Measurements from ENCODE around the gene RAP1GAP2. TPM values are rescaled to one million over a fixed set of nuclear protein-coding genes. Genes with fewer than 3 reads are reported as not detected.
A peak's percentile ranks its signal among the peaks of the same experiment; 100 is the strongest.

The RAP1GAP2 gene
- polyA plus RNA-seq, 3 donors = 1.5 to 48.4 (median 6.1) TPM

GRCh38 chr17:2795441-2796163 is 636 bp upstream of the RAP1GAP2 start:
- Histone ChIP-seq H3K4me3 (replicated peaks in 1 of 3; ENCODE audit: low read depth in 2 of 3, low read length in 3 of 3) (peak overlapping the region; percentile 78 to 88 (median 87)), H3K27ac (ENCODE audit: low read depth in 1 of 2, low read length in 2 of 2) (peak overlapping the region; percentile 61 to 90), H3K4me1 (ENCODE audit: control insufficient read depth in 1 of 2, insufficient read depth in 2 of 2, low read length in 2 of 2) (peaks cover 72 to 82% of the 10 kb centered on the region in 2 donors), H3K27me3 (ENCODE audit: control insufficient read depth in 2 of 2, insufficient read depth in 2 of 2, low read length in 2 of 2) (no peaks in the 10 kb centered on the region), H3K9ac (ENCODE audit: insufficient read depth, low read length, poor library complexity, severe bottlenecking) (peak overlapping the region; percentile 65), H2AFZ (ENCODE audit: insufficient read depth, low read depth, low read length, poor library complexity, severe bottlenecking) (peak overlapping the region; percentile 76), H3K36me3 (replicated peaks in 1 of 2; ENCODE audit: control insufficient read depth in 1 of 2, insufficient read depth in 2 of 2, low read length in 2 of 2) (peaks cover 7 to 16% of the 10 kb centered on the region in 2 donors), H3K79me2 (ENCODE audit: insufficient read depth, low read length) (peaks cover 80% of the 10 kb centered on the region), H3K4me2 (replicated peaks; ENCODE audit: extremely low read depth, low read length, poor library complexity, severe bottlenecking) (peak overlapping the region; percentile 94), H3K9me3 (replicated peaks in 1 of 2; ENCODE audit: control insufficient read depth in 1 of 2, insufficient read depth in 1 of 2, low read length in 2 of 2) (no peaks in the 10 kb centered on the region), H4K20me1 (ENCODE audit: insufficient read depth, low read length) (peaks cover 41% of the 10 kb centered on the region)
- DNase-seq = no peak
- H3K27ac Mint-ChIP-seq = peak overlapping the region; percentile 85 to 95 (median 94)
- peaks cover 13 to 22% of the 10 kb centered on the region in 2 donors for H3K36me3 Mint-ChIP-seq
- TF ChIP-seq CTCF (IDR thresholded peaks at IDR 0.05) = no peak
- H3K27me3 Mint-ChIP-seq (ENCODE audit: low read depth in 3 of 3) = no peaks in the 10 kb centered on the region
- H3K9me3 Mint-ChIP-seq = no peaks in the 10 kb centered on the region
- 39% methylated on average over 26 of the region's 28 CpGs for WGBS (ENCODE audit: insufficient coverage)
- intact Hi-C loops (cut with micrococcal nuclease) = loop anchor here in 1 of 2 donors (10.0 kb wide), 2 partner anchors 59 to 209 kb away; no protein-coding TSS in a partner anchor
- H3K4me1 Mint-ChIP-seq = peaks cover 88% of the 10 kb centered on the region
- peak overlapping the region; percentile 95 to 97 for H3K4me3 Mint-ChIP-seq

DNA sequence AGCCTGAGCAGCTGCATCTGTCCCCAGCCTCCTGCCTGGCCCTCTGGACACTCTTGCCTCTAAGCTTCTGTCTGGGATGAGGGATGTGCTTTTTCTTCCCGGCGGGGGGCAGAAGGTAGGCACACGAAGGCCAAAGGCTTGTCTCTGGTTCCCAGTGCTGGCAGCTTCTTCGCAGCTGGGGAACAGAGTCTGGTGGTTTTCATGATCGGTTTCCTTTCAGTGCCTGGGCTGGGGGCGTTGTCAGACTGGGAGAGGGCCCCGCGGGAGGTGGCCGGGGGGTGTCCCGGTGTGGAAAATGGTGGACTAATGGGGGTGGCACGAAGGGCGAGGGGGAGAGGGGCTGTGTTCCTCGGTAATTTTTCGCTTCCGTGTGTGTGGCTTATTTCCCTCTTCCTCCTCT is 988 bp downstream of the RAP1GAP2 start:
- Histone ChIP-seq H3K79me2 (ENCODE audit: insufficient read depth, low read length) (peaks cover 89% of the 10 kb centered on the region), H3K27ac (ENCODE audit: low read depth in 1 of 2, low read length in 2 of 2) (peak overlapping the region; percentile 61 to 90), H2AFZ (ENCODE audit: insufficient read depth, low read depth, low read length, poor library complexity, severe bottlenecking) (peak overlapping the region; percentile 76), H3K4me3 (replicated peaks in 1 of 3; ENCODE audit: low read depth in 2 of 3, low read length in 3 of 3) (peak overlapping the region; percentile 78 to 88 (median 87)), H3K36me3 (replicated peaks in 1 of 2; ENCODE audit: control insufficient read depth in 1 of 2, insufficient read depth in 2 of 2, low read length in 2 of 2) (peaks cover 16 to 28% of the 10 kb centered on the region in 2 donors), H4K20me1 (ENCODE audit: insufficient read depth, low read length) (peaks cover 56% of the 10 kb centered on the region), H3K4me1 (ENCODE audit: control insufficient read depth in 1 of 2, insufficient read depth in 2 of 2, low read length in 2 of 2) (peaks cover 58 to 73% of the 10 kb centered on the region in 2 donors), H3K27me3 (ENCODE audit: control insufficient read depth in 2 of 2, insufficient read depth in 2 of 2, low read length in 2 of 2) (no peaks in the 10 kb centered on the region), H3K9me3 (replicated peaks in 1 of 2; ENCODE audit: control insufficient read depth in 1 of 2, insufficient read depth in 1 of 2, low read length in 2 of 2) (no peaks in the 10 kb centered on the region), H3K9ac (ENCODE audit: insufficient read depth, low read length, poor library complexity, severe bottlenecking) (peak overlapping the region; percentile 65), H3K4me2 (replicated peaks; ENCODE audit: extremely low read depth, low read length, poor library complexity, severe bottlenecking) (peak overlapping the region; percentile 94)
- Mint-ChIP-seq H3K27me3 (ENCODE audit: low read depth in 3 of 3) (no peaks in the 10 kb centered on the region), H3K4me1 (peaks cover 79% of the 10 kb centered on the region), H3K4me3 (peak overlapping the region; percentile 95 to 97), H3K36me3 (peaks cover 22 to 38% of the 10 kb centered on the region in 2 donors), H3K9me3 (peaks cover 0 to 1% (median 0%) of the 10 kb centered on the region in 7 donors), H3K27ac (peak overlapping the region; percentile 61 to 95 (median 91))
- intact Hi-C loops (cut with micrococcal nuclease) = loop anchor here in 1 of 2 donors (10.0 kb wide), 2 partner anchors 58 to 208 kb away; no protein-coding TSS in a partner anchor
- no peak for TF ChIP-seq CTCF (IDR thresholded peaks at IDR 0.05)
- no peak for DNase-seq
- WGBS (ENCODE audit: insufficient coverage) = 1% methylated on average over 7 of the region's 15 CpGs

Measured in CD14-positive monocyte (primary cell).